Aorta (tissue), 5 donors: ENCODE measurements around the gene LAMC3. TPM values are rescaled to one million over a fixed set of nuclear protein-coding genes. Genes with fewer than 3 reads are reported as not detected.

Experiments
- ATAC-seq: fragments of 200-7000 bp; cut with Tn5 transposase; one replicate; pipeline ENCODE4 v1.9.1; 2022; ENCODE audit warnings: moderate library complexity; ENCODE audit not compliant: low FRiP score
- DNase-seq, 2 donors: peaks; one replicate each; pipeline ENCODE4 v3.0.0-alpha.2; 2020
- H3K27ac ChIP-seq, 2 donors: one replicate each; pipeline ENCODE4 v1.5.1; 2013; ENCODE audit warnings: low read length in 2 of 2, mild to moderate bottlenecking in 2 of 2, moderate library complexity in 2 of 2, control low read depth in 1 of 2, inconsistent platforms in 1 of 2, low read depth in 1 of 2
- H3K27me3 ChIP-seq, 2 donors: one replicate each; pipeline ENCODE4 v1.6.1; 2013; ENCODE audit warnings: control low read depth in 1 of 2, low read length in 1 of 2, mild to moderate bottlenecking in 1 of 2, moderate library complexity in 1 of 2; ENCODE audit not compliant: insufficient read depth in 2 of 2, control insufficient read depth in 1 of 2
- H3K36me3 ChIP-seq, 2 donors: one replicate each; pipeline ENCODE4 v1.6.1; 2013; ENCODE audit warnings: control low read depth in 1 of 2, low read length in 1 of 2, mild to moderate bottlenecking in 1 of 2; ENCODE audit not compliant: insufficient read depth in 2 of 2, control insufficient read depth in 1 of 2
- H3K4me1 ChIP-seq, 2 donors: one replicate each; pipeline ENCODE4 v1.6.1; 2013; ENCODE audit warnings: low read length in 2 of 2, control low read depth in 1 of 2, mild to moderate bottlenecking in 1 of 2, moderate library complexity in 1 of 2; ENCODE audit not compliant: insufficient read depth in 2 of 2, control insufficient read depth in 1 of 2
- H3K4me3 ChIP-seq, 2 donors: one replicate each; pipeline ENCODE4 v1.5.1; 2013; ENCODE audit warnings: low read length in 2 of 2, control low read depth in 1 of 2, mild to moderate bottlenecking in 1 of 2
- H3K9me3 ChIP-seq: one replicate; pipeline ENCODE4 v1.6.1; 2013; ENCODE audit warnings: mild to moderate bottlenecking, low read length; ENCODE audit not compliant: control insufficient read depth
- WGBS, 2 donors: extraction: QIAGEN DNeasy Blood & Tissue Kit; methylation state at CpG; one replicate each; pipeline ENCODE4 v1.1.7; 2013; 5-methylcytosine and 5-hydroxymethylcytosine counted together
- intact Hi-C, 2 donors: fragments of 100-400 bp; cut with DNase I; formaldehyde crosslinking; loops; one replicate each; pipeline versions ENCODE4 v1.14.2 to v1.15.0; 2022
- polyA plus RNA-seq, 2 donors: library from polyadenylated mRNA; stranded (reverse); fragments of 200-250 nt; gene quantifications; one replicate each; pipeline ENCODE4 v1.2.3, GENCODE V29; 2013
- total RNA-seq, 2 donors: library from RNA; stranded (reverse); fragmentation: NEBNext Ultra II Directional; extraction: Animal tissue kit (Norgen Biotek cat#: 25700); gene quantifications; one replicate each; pipeline ENCODE4 v1.2.1, GENCODE V29; 2021
- donor health status: healthy with polysubstance abuse.
- donor health status: Bipolar disorder and iron deficiency.
- donor health status: DM: no; HTN: no; CAD: no.
- donor health status: DM: no; HTN: no; CAD: no.
- donor health status: DM: yes; HTN: yes; CAD: no.

Gene LAMC3
- total and polyA plus RNA-seq, 4 donors = 0.32 to 1.3 (median 0.74) TPM

- Histone ChIP-seq H3K9me3 (no peaks in the 10 kb centered on the region), H3K27ac (no peak overlapping the region), H3K4me3 (no peak overlapping the region), H3K27me3 (no peaks in the 10 kb centered on the region), H3K36me3 (no peaks in the 10 kb centered on the region), H3K4me1 (no peaks in the 10 kb centered on the region)
- intact Hi-C loops = loop anchor here in 1 of 2 donors (5.0 kb wide), 1 partner anchor 35 kb away; no protein-coding TSS in a partner anchor
- DNase-seq = no peak
- 69 to 71% methylated on average over 6 of the region's 6 CpGs for WGBS, 2 donors
- ATAC-seq = no peak
These were observed 3.0 kb downstream of the LAMC3 start for GRCh38 chr9:131012023-131012334.

GRCh38 chr9:131012396-131012917 lies 3.5 kb downstream of the LAMC3 start:
- no peaks in the 10 kb centered on the region for H3K4me1 ChIP-seq
- H3K4me3 ChIP-seq = no peak overlapping the region
- intact Hi-C loops = loop anchor here in 1 of 2 donors (5.0 kb wide), 1 partner anchor 35 kb away; no protein-coding TSS in a partner anchor
- 82 to 85% methylated on average over 21 to 22 of the region's 22 CpGs for WGBS, 2 donors
- no peaks in the 10 kb centered on the region for H3K9me3 ChIP-seq
- H3K27ac ChIP-seq = no peak overlapping the region
- no peaks in the 10 kb centered on the region for H3K27me3 ChIP-seq
- ATAC-seq (no peak), DNase-seq (peak in 1 of 2 donors; percentile 74)
- no peaks in the 10 kb centered on the region for H3K36me3 ChIP-seq

GRCh38 chr9:131013015-131013755 lies 4.2 kb downstream of the LAMC3 start:
- H3K27ac ChIP-seq = no peak overlapping the region
- WGBS, 2 donors = 93 to 95% methylated on average over 22 of the region's 22 CpGs
- no peak overlapping the region for H3K4me3 ChIP-seq
- DNase-seq = no peak
- H3K9me3 ChIP-seq = no peaks in the 10 kb centered on the region
- intact Hi-C loops = loop anchor here in 1 of 2 donors (5.0 kb wide), 1 partner anchor 34 kb away; no protein-coding TSS in a partner anchor
- no peaks in the 10 kb centered on the region for H3K4me1 ChIP-seq
- no peaks in the 10 kb centered on the region for H3K36me3 ChIP-seq
- ATAC-seq = no peak
- H3K27me3 ChIP-seq = no peaks in the 10 kb centered on the region

GRCh38 chr9:131013771-131014676 lies 5.0 kb downstream of the LAMC3 start:
- Histone ChIP-seq H3K4me1 (no peaks in the 10 kb centered on the region), H3K27ac (no peak overlapping the region), H3K36me3 (no peaks in the 10 kb centered on the region), H3K27me3 (no peaks in the 10 kb centered on the region), H3K9me3 (no peaks in the 10 kb centered on the region), H3K4me3 (no peak overlapping the region)
- peak; percentile 30 for ATAC-seq
- intact Hi-C loops = loop anchor here in 1 of 2 donors (5.0 kb wide), 1 partner anchor 33 kb away; no protein-coding TSS in a partner anchor
- WGBS, 2 donors = 81 to 85% methylated on average over 17 to 18 of the region's 18 CpGs
- no peak for DNase-seq

- ATAC-seq (no peak), DNase-seq (no peak)
- WGBS, 2 donors = 88 to 90% methylated on average over 8 of the region's 8 CpGs
- intact Hi-C loops = no loop called here
- no peaks in the 10 kb centered on the region for H3K4me1 ChIP-seq
- H3K36me3 ChIP-seq = no peaks in the 10 kb centered on the region
- H3K27ac ChIP-seq = no peak overlapping the region
- no peaks in the 10 kb centered on the region for H3K9me3 ChIP-seq
- no peaks in the 10 kb centered on the region for H3K27me3 ChIP-seq
- H3K4me3 ChIP-seq = no peak overlapping the region
These were observed 6.1 kb downstream of the LAMC3 start for GRCh38 chr9:131015112-131015511.

GRCh38 chr9:131015876-131016397 lies 7.0 kb downstream of the LAMC3 start:
- no peaks in the 10 kb centered on the region for H3K27me3 ChIP-seq
- WGBS, 2 donors = 98% methylated on average over 6 of the region's 6 CpGs
- H3K4me3 ChIP-seq = no peak overlapping the region
- no peak overlapping the region for H3K27ac ChIP-seq
- ATAC-seq = no peak
- no peaks in the 10 kb centered on the region for H3K36me3 ChIP-seq
- H3K4me1 ChIP-seq = no peaks in the 10 kb centered on the region
- intact Hi-C loops = no loop called here
- H3K9me3 ChIP-seq = no peaks in the 10 kb centered on the region
- no peak for DNase-seq

GRCh38 chr9:131017067-131017466 lies 8.1 kb downstream of the LAMC3 start:
- 36 to 46% methylated on average over 21 of the region's 21 CpGs for WGBS, 2 donors
- Histone ChIP-seq H3K4me3 (no peak overlapping the region), H3K27ac (no peak overlapping the region), H3K36me3 (no peaks in the 10 kb centered on the region), H3K4me1 (no peaks in the 10 kb centered on the region), H3K9me3 (no peaks in the 10 kb centered on the region), H3K27me3 (no peaks in the 10 kb centered on the region)
- ATAC-seq (no peak), DNase-seq (no peak)
- intact Hi-C loops = no loop called here

- DNase-seq (no peak), ATAC-seq (no peak)
- Histone ChIP-seq H3K36me3 (no peaks in the 10 kb centered on the region), H3K27me3 (no peaks in the 10 kb centered on the region), H3K9me3 (no peaks in the 10 kb centered on the region), H3K4me1 (no peaks in the 10 kb centered on the region), H3K4me3 (no peak overlapping the region), H3K27ac (no peak overlapping the region)
- 94 to 97% methylated on average over 6 of the region's 6 CpGs for WGBS, 2 donors
- intact Hi-C loops = no loop called here
These were observed 9.6 kb downstream of the LAMC3 start for GRCh38 chr9:131018621-131019020.
